B cell (primary cell): ENCODE data around the gene RBM20. TPM values are rescaled to one million over a fixed set of nuclear protein-coding genes. Genes with fewer than 3 reads are reported as not detected.

Source experiments
- ATAC-seq: fragments of 200-7000 bp; cut with Tn5 transposase; one replicate; pipeline ENCODE4 v1.10.0; 2021; ENCODE audit warnings: low read depth, mild to moderate bottlenecking, moderate number of reproducible peaks, moderate library complexity
- CTCF ChIA-PET: fragments of 350-600 bp; sonication (Branson Sonifier 250); formaldehyde crosslinking; loops from one replicate; lab custom pipeline; 2021; ENCODE audit warnings: antibody characterized with exemption, inconsistent platforms; lab: Charles Lee
- POLR2A ChIA-PET: fragments of 350-600 bp; sonication (Branson Sonifier 250); formaldehyde crosslinking; loops from one replicate; lab custom pipeline; 2021; ENCODE audit warnings: antibody characterized with exemption; lab: Charles Lee
- DNase-seq: peaks from one replicate; pipeline ENCODE4 v3.0.0; 2013
- H2AFZ ChIP-seq: 2 replicates; pipeline ENCODE4 v1.6.1; 2012; ENCODE audit warnings: mild to moderate bottlenecking, low read depth, low read length; ENCODE audit not compliant: insufficient read depth, poor library complexity, severe bottlenecking
- H3K27ac ChIP-seq, 2 donors: 1 replicate in 1 of 2; 2 replicates in 1 of 2; pipeline ENCODE4 v1.5.1; 2012 to 2013; ENCODE audit warnings: low read length in 2 of 2, mild to moderate bottlenecking in 2 of 2, moderate library complexity in 1 of 2
- H3K27me3 ChIP-seq, 4 experiments: fragments of 200-600 bp in 1 of 4; sonication (generic) in 1 of 4; replicated peaks in 1 of 4; 1 replicate in 2 of 4; 2 replicates in 2 of 4; pipeline versions ENCODE4 v1.6.1 to v1.7.0; 2013 to 2016; ENCODE audit warnings: low read length in 3 of 4, mild to moderate bottlenecking in 2 of 4, mixed read lengths in 1 of 4, moderate library complexity in 1 of 4; ENCODE audit not compliant: insufficient read depth in 4 of 4, control insufficient read depth in 3 of 4; ENCODE audit errors: control extremely low read depth in 1 of 4
- H3K36me3 ChIP-seq, 2 experiments: replicated peaks in 1 of 2; 1 replicate in 1 of 2; 2 replicates in 1 of 2; pipeline versions ENCODE4 v1.6.1 to v1.7.1; 2013; ENCODE audit warnings: low read length in 1 of 2; ENCODE audit not compliant: insufficient read depth in 2 of 2, control insufficient read depth in 1 of 2; ENCODE audit errors: control extremely low read depth in 1 of 2, extremely low read depth in 1 of 2
- H3K4me1 ChIP-seq, 2 donors: fragments of 200-600 bp in 1 of 2; sonication (generic) in 1 of 2; 1 replicate in 1 of 2; 2 replicates in 1 of 2; pipeline versions ENCODE4 v1.5.1 to v1.6.1; 2013 to 2017; ENCODE audit warnings: low read length in 2 of 2; ENCODE audit not compliant: control insufficient read depth in 2 of 2, insufficient read depth in 2 of 2
- H3K4me2 ChIP-seq: replicated peaks from 2 replicates; pipeline ENCODE3; 2012; ENCODE audit warnings: mild to moderate bottlenecking, low read depth, low read length; ENCODE audit not compliant: poor library complexity, severe bottlenecking
- H3K4me3 ChIP-seq, 5 experiments: fragments of 200-600 bp in 1 of 5; sonication (generic) in 1 of 5; 1 replicate in 3 of 5; 2 replicates in 2 of 5; pipeline versions ENCODE4 v1.5.1 to v1.7.0; 2011 to 2016; ENCODE audit warnings: low read length in 4 of 5, mild to moderate bottlenecking in 4 of 5, low read depth in 2 of 5, control low read depth in 1 of 5, moderate library complexity in 1 of 5; ENCODE audit not compliant: insufficient read depth in 1 of 5; ENCODE audit errors: control extremely low read depth in 1 of 5, extremely low read depth in 1 of 5
- H3K79me2 ChIP-seq: fragments of 200-600 bp; sonication (generic); one replicate; pipeline ENCODE4 v1.6.0; 2016; ENCODE audit warnings: low read length; ENCODE audit not compliant: control insufficient read depth, insufficient read depth
- H3K9ac ChIP-seq: fragments of 200-600 bp; sonication (generic); 2 replicates; pipeline ENCODE4 v1.6.1; 2017; ENCODE audit warnings: mild to moderate bottlenecking, low read length, moderate library complexity
- H3K9me3 ChIP-seq, 3 donors: one replicate each; pipeline versions ENCODE4 v1.6.1 to v1.7.1; 2013; ENCODE audit warnings: low read length in 2 of 3; ENCODE audit not compliant: control insufficient read depth in 2 of 3, insufficient read depth in 1 of 3; ENCODE audit errors: control extremely low read depth in 1 of 3
- H4K20me1 ChIP-seq: 2 replicates; pipeline ENCODE4 v1.6.0; 2012; ENCODE audit warnings: mild to moderate bottlenecking, low read length; ENCODE audit not compliant: insufficient read depth, control insufficient read depth, poor library complexity, severe bottlenecking
- H3K27ac Mint-ChIP-seq: one replicate; pipeline ENCODE4 v1.8.0; 2021; ENCODE audit warnings: mixed read lengths
- H3K27me3 Mint-ChIP-seq: one replicate; pipeline ENCODE4 v1.8.0; 2021; ENCODE audit warnings: mixed read lengths
- H3K4me1 Mint-ChIP-seq: one replicate; pipeline ENCODE4 v1.8.0; 2021; ENCODE audit warnings: mixed read lengths
- H3K4me3 Mint-ChIP-seq: one replicate; pipeline ENCODE4 v1.8.0; 2021; ENCODE audit warnings: mixed read lengths
- H3K9me3 Mint-ChIP-seq: one replicate; pipeline ENCODE4 v1.8.0; 2022; ENCODE audit warnings: mixed read lengths; ENCODE audit not compliant: insufficient read depth
- EZH2 ChIP-seq: IDR thresholded peaks from 2 replicates; pipeline ENCODE4 v1.6.1; 2012; ENCODE audit warnings: borderline replicate concordance, low read depth, mild to moderate bottlenecking, moderate library complexity, low read length; ENCODE audit not compliant: insufficient read depth, poor library complexity, severe bottlenecking
- WGBS: methylation state at CpG from one replicate; pipeline ENCODE4 v1.1.5; 2013; ENCODE audit warnings: missing lambda C conversion rate; ENCODE audit not compliant: insufficient coverage; 5-methylcytosine and 5-hydroxymethylcytosine counted together
- intact Hi-C: fragments of 100-400 bp; cut with micrococcal nuclease; formaldehyde crosslinking; loops from one replicate; pipeline ENCODE4 v1.10.0; 2022
- polyA plus RNA-seq: library from polyadenylated mRNA; depleted of rRNA; stranded (reverse); fragments of >200 nt; gene quantifications from 2 replicates; pipeline ENCODE4 v1.2.3, GENCODE V29; 2012
- total RNA-seq, 2 donors: library from RNA; stranded (reverse); fragments of 120-200 nt in 1 of 2; gene quantifications; 1 replicate in 1 of 2; 2 replicates in 1 of 2; pipeline versions ENCODE4 v1.2.3 to v1.2.4, GENCODE V29; 2013 to 2022
- TF ChIP-seq, protein P1 (sequence below): fragments of 200-600 bp; IDR thresholded peaks from one replicate; pipeline ENCODE4 v1.8.0; 2022; ENCODE audit warnings: antibody characterized with exemption, mild to moderate bottlenecking

RBM20 gene
- total and polyA plus RNA-seq, 2 donors (not counting 1 experiment from before 2014, with no cell fraction given), result not detected

DNA sequence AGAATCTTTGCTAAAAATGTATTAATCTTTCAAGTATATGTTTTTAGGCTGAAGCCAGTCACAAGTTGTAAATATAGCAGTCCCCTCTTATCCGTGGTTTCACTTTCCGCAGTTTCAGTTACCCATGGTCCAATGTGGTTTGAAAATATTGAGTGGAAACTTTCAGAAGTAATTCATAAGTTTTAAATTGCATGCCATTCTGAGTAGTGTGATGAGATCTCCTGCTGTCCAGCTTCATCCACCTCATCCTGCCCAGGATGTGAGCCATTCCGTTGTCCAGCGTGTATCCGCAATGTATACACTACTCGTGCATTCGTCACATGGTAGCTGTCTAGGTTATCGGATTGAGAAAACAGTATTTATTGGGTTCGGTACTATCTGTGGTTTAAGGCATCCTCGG is 239.8 kb downstream of the RBM20 start:
- POLR2A ChIA-PET, result no interaction called here
- ATAC-seq (no peak), DNase-seq (no peak)
- Histone ChIP-seq H3K27me3 (no peaks in the 10 kb centered on the region), H3K79me2 (peaks cover 30% of the 10 kb centered on the region), H3K36me3 (peaks cover 7 to 90% of the 10 kb centered on the region in 2 experiments), H3K27ac (peak overlapping the region; percentile 13 to 61), H3K4me1 (peaks cover 0 to 7% of the 10 kb centered on the region in 2 donors), H3K4me3 (no peak overlapping the region), H3K9me3 (no peaks in the 10 kb centered on the region), H3K4me2 (no peak overlapping the region), H4K20me1 (peaks cover 36% of the 10 kb centered on the region), H2AFZ (no peak overlapping the region), H3K9ac (no peak overlapping the region)
- no peak for TF ChIP-seq EZH2
- TF ChIP-seq, protein P1, sequence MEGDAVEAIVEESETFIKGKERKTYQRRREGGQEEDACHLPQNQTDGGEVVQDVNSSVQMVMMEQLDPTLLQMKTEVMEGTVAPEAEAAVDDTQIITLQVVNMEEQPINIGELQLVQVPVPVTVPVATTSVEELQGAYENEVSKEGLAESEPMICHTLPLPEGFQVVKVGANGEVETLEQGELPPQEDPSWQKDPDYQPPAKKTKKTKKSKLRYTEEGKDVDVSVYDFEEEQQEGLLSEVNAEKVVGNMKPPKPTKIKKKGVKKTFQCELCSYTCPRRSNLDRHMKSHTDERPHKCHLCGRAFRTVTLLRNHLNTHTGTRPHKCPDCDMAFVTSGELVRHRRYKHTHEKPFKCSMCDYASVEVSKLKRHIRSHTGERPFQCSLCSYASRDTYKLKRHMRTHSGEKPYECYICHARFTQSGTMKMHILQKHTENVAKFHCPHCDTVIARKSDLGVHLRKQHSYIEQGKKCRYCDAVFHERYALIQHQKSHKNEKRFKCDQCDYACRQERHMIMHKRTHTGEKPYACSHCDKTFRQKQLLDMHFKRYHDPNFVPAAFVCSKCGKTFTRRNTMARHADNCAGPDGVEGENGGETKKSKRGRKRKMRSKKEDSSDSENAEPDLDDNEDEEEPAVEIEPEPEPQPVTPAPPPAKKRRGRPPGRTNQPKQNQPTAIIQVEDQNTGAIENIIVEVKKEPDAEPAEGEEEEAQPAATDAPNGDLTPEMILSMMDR, result no peak
- CTCF ChIA-PET, result interaction anchor here (1.6 to 10.5 kb wide), 4 partner anchors 10 to 138 kb away, joined by 5 to 93 read pairs (median 12); no protein-coding TSS in a partner anchor
- intact Hi-C loops, result no loop called here
- peak overlapping the region; percentile 69 for H3K27ac Mint-ChIP-seq
- H3K27me3 Mint-ChIP-seq, result no peaks in the 10 kb centered on the region
- WGBS, result 98% methylated on average over 8 of the region's 10 CpGs
- H3K4me1 Mint-ChIP-seq, result peaks cover 32% of the 10 kb centered on the region
- H3K9me3 Mint-ChIP-seq, result no peaks in the 10 kb centered on the region
- no peak overlapping the region for H3K4me3 Mint-ChIP-seq

DNA sequence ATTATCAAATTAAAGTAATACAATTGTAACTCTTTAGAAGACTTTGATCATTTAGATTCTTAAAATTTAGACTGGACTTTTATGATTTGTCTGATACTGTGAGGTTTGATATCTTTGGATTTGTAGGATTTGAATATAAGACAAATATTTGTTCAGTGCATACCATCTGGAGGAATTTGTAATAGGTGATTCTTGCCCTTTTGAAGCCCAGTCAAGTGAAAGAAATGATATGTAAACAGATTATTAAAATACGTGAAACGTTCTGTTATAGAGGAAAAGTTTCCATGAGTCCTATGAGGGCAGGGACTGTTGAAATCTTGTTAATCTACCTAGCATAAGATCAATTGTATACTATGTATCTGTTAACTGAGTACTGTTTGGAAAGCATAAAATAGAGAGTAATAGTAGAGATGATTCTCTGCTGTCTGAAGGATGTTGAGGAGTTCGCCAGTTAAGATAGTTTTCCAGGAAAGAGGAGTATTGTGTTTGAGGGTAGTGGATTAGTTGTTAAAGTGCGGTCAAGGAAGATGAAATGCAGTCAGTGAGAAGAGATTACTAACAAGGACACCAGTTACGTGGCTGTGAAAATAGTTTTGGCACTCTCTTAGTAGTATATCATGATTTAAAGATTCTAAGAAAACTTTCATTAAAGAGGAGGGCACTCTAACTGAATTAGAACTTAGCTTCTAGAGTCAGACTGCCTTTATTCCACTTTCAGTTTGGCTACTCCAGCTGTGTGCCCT is 242.0 kb downstream of the RBM20 start:
- Mint-ChIP-seq H3K27me3 (no peaks in the 10 kb centered on the region), H3K27ac (peak overlapping the region; percentile 4)

More for the DNA sequence above, 242.0 kb downstream of the RBM20 start:
- ATAC-seq, result no peak
- Histone ChIP-seq H4K20me1 (peaks cover 28% of the 10 kb centered on the region), H3K79me2 (peaks cover 24% of the 10 kb centered on the region), H3K27ac (peak overlapping the region in 1 of 2 donors; percentile 55), H2AFZ (no peak overlapping the region), H3K9ac (no peak overlapping the region), H3K9me3 (no peaks in the 10 kb centered on the region), H3K36me3 (peaks cover 12 to 85% of the 10 kb centered on the region in 2 experiments), H3K4me1 (peaks cover 0 to 7% of the 10 kb centered on the region in 2 donors), H3K4me3 (no peak overlapping the region), H3K27me3 (no peaks in the 10 kb centered on the region), H3K4me2 (no peak overlapping the region)
- 100% methylated on average over 1 of the region's 5 CpGs for whole genome bisulfite sequencing
- no peak for DNase-seq
- intact Hi-C loops, result no loop called here
- Mint-ChIP-seq H3K4me1 (peaks cover 29% of the 10 kb centered on the region), H3K4me3 (no peak overlapping the region), H3K9me3 (no peaks in the 10 kb centered on the region)
- POLR2A ChIA-PET, result no interaction called here
- TF ChIP-seq, protein P1, result no peak
- TF ChIP-seq EZH2, result no peak
- CTCF ChIA-PET, result interaction anchor here (1.8 to 2.3 kb wide), 4 partner anchors 7 to 140 kb away, joined by 5 to 24 read pairs (median 9); no protein-coding TSS in a partner anchor
